Activated naive CD4-positive, alpha-beta T cell treated with anti-CD3 and anti-CD28 coated beads for 36 hours (primary cell): ENCODE results near the gene DSCAM. TPM values are rescaled to one million over a fixed set of nuclear protein-coding genes. Genes with fewer than 3 reads are reported as not detected.

Source experiments
- CTCF ChIA-PET: fragments of 350-600 bp; sonication (Branson Sonifier 250); formaldehyde crosslinking; loops from one replicate; lab custom pipeline; 2021; ENCODE audit warnings: antibody characterized with exemption; lab: Charles Lee
- DNase-seq: peaks from one replicate; pipeline ENCODE4 v3.0.0-alpha.2; 2020
- H3K27ac Mint-ChIP-seq: one replicate; pipeline ENCODE4 v1.8.0; 2021; ENCODE audit warnings: mild to moderate bottlenecking, mixed read lengths
- H3K27me3 Mint-ChIP-seq: one replicate; pipeline ENCODE4 v1.8.0; 2021; ENCODE audit warnings: low read depth, mixed read lengths
- H3K36me3 Mint-ChIP-seq: one replicate; pipeline ENCODE4 v1.8.0; 2021; ENCODE audit warnings: low read depth, mixed read lengths
- H3K4me1 Mint-ChIP-seq: one replicate; pipeline ENCODE4 v1.8.0; 2021; ENCODE audit warnings: low read depth, mixed read lengths
- H3K4me3 Mint-ChIP-seq: one replicate; pipeline ENCODE4 v1.8.0; 2021; ENCODE audit warnings: mild to moderate bottlenecking, moderate library complexity, mixed read lengths
- H3K9me3 Mint-ChIP-seq: one replicate; pipeline ENCODE4 v1.8.0; 2021; ENCODE audit warnings: mixed read lengths
- intact Hi-C: fragments of 100-400 bp; cut with micrococcal nuclease; formaldehyde crosslinking; loops from one replicate; pipeline ENCODE4 v1.15.1; 2023
- total RNA-seq, 2 experiments: library from RNA; stranded (reverse); gene quantifications; one replicate each; pipeline ENCODE4 v1.2.3, GENCODE V29; 2021

Gene DSCAM
- total RNA-seq, 2 experiments from 2014 or later: not detected

DNA sequence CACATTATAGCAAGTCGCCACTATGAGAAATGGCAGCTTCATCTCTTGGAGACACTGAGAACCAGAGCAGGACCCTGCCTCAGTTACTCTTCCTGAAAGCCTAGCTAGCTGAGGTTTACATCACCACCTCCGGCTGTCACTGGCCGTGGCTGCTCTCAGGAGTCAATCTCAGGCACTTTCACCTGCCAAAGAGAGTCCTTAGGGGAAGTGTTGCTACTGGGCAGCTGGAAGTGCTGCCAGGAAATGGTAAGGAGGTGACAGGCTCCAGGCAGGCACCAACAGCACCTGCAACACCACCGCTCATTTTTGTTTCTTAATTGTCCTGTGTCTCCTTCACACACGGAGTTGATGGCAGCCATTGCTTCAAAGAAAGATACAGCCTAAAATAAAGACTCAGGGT is 92.5 kb downstream of the DSCAM start:
- no peak overlapping the region for H3K27ac Mint-ChIP-seq
- intact Hi-C loops: no loop called here

DNA sequence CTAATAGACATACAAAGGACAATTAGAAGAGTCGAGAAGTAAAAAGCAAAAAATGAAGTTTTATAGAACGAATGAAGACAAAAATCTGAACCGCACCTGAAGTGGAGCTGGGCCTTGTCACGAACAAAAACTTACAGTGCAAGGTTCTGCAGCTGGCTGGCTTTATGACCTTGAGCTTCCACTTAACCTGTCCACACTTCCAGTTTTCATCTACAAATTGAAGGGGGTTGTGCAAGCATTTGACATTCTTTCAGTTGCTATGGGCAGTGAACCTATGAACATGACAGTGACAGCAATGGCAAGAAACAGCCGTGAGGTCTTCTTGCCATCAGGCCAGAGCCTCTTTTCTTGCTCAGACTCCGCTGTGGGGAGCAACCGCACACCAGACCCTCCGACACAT is 93.2 kb downstream of the DSCAM start:
- Mint-ChIP-seq H3K27ac (no peak overlapping the region), H3K4me1 (no peaks in the 10 kb centered on the region), H3K27me3 (no peaks in the 10 kb centered on the region), H3K9me3 (no peaks in the 10 kb centered on the region), H3K4me3 (no peak overlapping the region), H3K36me3 (no peaks in the 10 kb centered on the region)
- CTCF ChIA-PET: no interaction called here
- intact Hi-C loops: no loop called here
- no peak for DNase-seq

More for the DNA sequence above, 92.5 kb downstream of the DSCAM start:
- no peak for DNase-seq
- Mint-ChIP-seq H3K27me3 (peaks cover 2% of the 10 kb centered on the region), H3K4me1 (no peaks in the 10 kb centered on the region), H3K9me3 (no peaks in the 10 kb centered on the region), H3K4me3 (no peak overlapping the region), H3K36me3 (no peaks in the 10 kb centered on the region)
- CTCF ChIA-PET: no interaction called here

DNA sequence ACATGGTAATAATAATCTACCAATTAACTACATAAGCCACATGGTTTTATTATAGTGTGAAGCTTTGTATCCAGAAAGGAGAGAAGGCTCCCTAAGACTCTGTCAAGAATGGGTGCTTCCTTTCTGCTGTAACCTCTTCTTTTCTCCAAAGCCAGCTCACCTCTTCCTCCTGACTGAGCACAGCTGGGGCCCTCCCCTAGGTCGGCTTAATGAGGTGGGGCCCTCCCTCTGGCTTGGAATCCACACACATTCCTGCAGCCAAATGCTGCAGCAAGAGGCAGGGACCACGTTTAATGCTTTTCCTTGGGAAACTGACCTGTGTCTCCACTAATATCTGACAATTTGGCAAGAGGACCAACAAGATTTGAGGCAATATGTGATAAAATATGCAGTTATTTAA is 94.8 kb downstream of the DSCAM start:
- DNase-seq: no peak
- Mint-ChIP-seq H3K9me3 (no peaks in the 10 kb centered on the region), H3K4me3 (no peak overlapping the region), H3K27ac (no peak overlapping the region), H3K27me3 (no peaks in the 10 kb centered on the region), H3K36me3 (no peaks in the 10 kb centered on the region), H3K4me1 (no peaks in the 10 kb centered on the region)
- intact Hi-C loops: no loop called here
- CTCF ChIA-PET: no interaction called here

DNA sequence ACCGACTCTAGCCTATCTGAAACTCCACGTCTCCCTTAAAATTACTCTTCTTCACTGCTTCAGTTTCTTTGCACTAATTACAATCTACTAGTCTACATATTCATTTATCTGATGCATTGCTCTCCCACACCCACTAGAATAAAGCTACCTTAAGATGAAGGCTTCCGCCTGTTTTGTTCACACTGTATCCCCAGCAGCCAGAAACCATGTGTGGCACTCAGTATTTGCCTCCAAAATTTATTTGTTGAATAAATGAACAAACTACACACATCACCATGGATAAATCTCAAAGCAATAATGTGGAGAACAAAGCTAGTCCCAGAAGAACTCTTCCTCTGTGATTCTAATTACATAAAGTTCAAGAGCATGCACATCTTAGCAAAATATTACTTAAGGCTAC is 95.7 kb downstream of the DSCAM start:
- Mint-ChIP-seq H3K27me3 (peaks cover 2% of the 10 kb centered on the region), H3K9me3 (no peaks in the 10 kb centered on the region), H3K27ac (no peak overlapping the region), H3K36me3 (no peaks in the 10 kb centered on the region), H3K4me1 (no peaks in the 10 kb centered on the region), H3K4me3 (no peak overlapping the region)
- DNase-seq: no peak
- CTCF ChIA-PET: no interaction called here
- intact Hi-C loops: no loop called here

DNA sequence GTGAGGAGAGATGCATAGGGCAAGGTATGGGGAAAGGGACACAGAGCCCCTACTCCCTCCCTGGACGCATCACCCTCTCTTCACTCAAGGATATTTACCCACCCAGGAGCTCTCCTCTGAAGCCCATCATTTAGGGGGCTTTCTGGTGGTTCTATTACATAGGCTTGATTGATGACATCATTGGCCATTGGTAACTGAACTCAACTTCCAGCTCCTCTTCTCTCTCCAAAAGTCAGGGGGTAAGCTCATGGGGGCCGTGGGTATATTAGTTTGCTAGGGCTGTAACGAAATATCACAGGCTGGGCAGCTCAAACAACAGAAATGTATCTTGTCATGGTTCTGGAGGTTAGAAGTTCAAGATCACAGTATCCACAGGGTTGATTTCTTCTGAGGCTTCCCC is 110.8 kb downstream of the DSCAM start:
- Mint-ChIP-seq H3K4me3 (no peak overlapping the region), H3K9me3 (no peaks in the 10 kb centered on the region), H3K36me3 (no peaks in the 10 kb centered on the region), H3K27ac (no peak overlapping the region), H3K27me3 (peaks cover 1% of the 10 kb centered on the region), H3K4me1 (no peaks in the 10 kb centered on the region)
- no peak for DNase-seq
- intact Hi-C loops: no loop called here
- CTCF ChIA-PET: no interaction called here

DNA sequence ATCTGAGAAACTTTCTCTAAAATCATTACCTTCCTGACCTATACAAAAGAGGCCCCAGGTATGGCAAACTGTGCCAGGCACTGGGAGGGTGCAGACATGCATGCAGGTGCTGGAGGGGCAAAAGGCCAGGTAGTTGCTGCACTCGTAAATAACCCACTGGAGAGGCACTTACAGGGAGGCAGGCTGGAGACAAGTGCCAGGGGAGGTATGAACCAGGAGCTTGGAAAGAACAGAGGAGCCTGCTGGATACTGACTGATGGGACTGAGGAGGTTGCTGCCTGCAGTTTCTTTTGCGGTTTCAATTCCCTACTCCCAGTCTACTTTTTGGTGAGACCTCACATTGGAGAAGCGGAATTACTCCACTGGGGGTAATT is 113.9 kb downstream of the DSCAM start:
- no peak for DNase-seq
- Mint-ChIP-seq H3K36me3 (no peaks in the 10 kb centered on the region), H3K4me1 (no peaks in the 10 kb centered on the region), H3K4me3 (no peak overlapping the region), H3K27me3 (peaks cover 1% of the 10 kb centered on the region), H3K9me3 (no peaks in the 10 kb centered on the region), H3K27ac (no peak overlapping the region)
- intact Hi-C loops: no loop called here
- CTCF ChIA-PET: no interaction called here

DNA sequence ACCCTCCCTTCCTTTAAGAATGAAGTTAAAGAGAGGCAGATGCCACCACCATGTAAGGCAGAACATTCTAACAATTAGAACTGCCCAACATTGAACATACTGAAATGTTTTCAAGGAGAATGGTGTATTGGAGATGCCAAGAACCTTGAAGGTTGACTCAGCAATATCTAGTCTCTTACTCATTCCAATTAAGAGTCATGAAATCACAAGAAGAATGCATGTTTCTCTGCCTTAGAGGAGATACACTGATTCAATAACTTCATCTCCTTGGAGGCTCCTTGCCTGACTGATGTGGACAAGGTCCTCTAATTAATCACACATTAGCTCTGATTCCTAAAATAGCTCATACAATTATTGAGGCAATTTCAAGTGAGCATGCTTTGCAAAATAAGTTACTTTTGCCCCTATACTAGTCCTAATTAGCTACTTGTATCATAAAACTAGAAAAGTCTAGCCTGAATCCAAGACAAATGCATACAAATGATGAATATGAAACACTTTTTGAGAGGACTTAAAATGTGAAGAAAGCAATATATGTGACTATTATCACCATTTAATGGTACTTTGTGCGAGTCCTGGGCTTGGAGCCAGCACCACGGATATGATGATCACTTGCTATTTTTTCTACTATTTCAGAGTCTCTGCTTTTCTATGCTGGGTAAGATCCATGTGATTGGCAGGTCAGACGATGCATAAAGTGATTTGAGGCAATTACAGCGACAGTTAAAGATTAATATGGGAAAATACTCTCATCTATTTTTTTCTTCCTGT is 114.5 kb downstream of the DSCAM start:
- intact Hi-C loops: no loop called here
- no peak overlapping the region for H3K27ac Mint-ChIP-seq
- CTCF ChIA-PET: no interaction called here
- DNase-seq: no peak
- no peaks in the 10 kb centered on the region for H3K36me3 Mint-ChIP-seq
- peaks cover 1% of the 10 kb centered on the region for H3K27me3 Mint-ChIP-seq
- H3K4me3 Mint-ChIP-seq: no peak overlapping the region
- no peaks in the 10 kb centered on the region for H3K4me1 Mint-ChIP-seq
- H3K9me3 Mint-ChIP-seq: no peaks in the 10 kb centered on the region

DNA sequence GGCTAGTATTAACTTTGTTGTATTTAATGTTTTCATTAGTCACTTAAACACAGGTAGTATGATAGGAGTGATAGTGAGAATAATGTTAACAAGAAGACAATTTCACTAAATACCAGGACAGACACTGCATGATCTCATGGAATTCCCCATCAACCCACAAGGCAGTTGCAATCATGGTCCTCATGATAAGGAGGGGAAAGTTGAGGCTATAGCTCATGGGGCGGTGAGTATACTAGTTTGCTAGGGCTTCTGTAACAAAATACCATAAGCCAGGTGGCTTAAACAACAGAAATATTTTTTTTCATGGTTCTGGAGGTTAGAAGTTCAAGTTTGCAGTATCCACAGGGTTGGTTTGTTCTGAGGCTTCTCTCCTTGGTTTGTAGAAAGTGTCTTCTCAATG is 115.8 kb downstream of the DSCAM start:
- no peak overlapping the region for H3K27ac Mint-ChIP-seq
- H3K4me1 Mint-ChIP-seq: no peaks in the 10 kb centered on the region
- no peaks in the 10 kb centered on the region for H3K9me3 Mint-ChIP-seq
- intact Hi-C loops: no loop called here
- H3K4me3 Mint-ChIP-seq: no peak overlapping the region
- no peak for DNase-seq
- no peaks in the 10 kb centered on the region for H3K36me3 Mint-ChIP-seq
- peaks cover 1% of the 10 kb centered on the region for H3K27me3 Mint-ChIP-seq
- CTCF ChIA-PET: no interaction called here

DNA sequence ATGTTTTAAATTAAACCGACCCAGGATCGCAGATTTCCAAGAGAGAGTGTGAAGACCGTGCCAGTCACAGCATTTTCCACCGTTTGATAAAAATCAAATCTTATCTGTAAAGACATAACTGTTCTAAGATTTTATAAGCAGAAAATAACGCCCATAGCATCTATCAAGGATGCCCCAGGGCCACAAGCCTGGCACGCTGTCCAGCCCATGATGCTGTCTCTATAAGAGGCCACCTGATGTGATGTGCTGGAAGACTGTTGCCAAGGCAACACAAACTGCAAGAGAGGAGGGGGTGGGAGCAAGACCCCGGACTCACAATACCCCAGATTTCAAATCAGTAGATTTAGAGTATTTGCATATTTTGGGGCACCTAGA is 116.5 kb downstream of the DSCAM start:
- intact Hi-C loops: no loop called here
- CTCF ChIA-PET: no interaction called here
- H3K9me3 Mint-ChIP-seq: no peaks in the 10 kb centered on the region
- H3K4me3 Mint-ChIP-seq: no peak overlapping the region
- H3K27me3 Mint-ChIP-seq: peaks cover 1% of the 10 kb centered on the region
- no peaks in the 10 kb centered on the region for H3K4me1 Mint-ChIP-seq
- DNase-seq: no peak
- no peak overlapping the region for H3K27ac Mint-ChIP-seq
- no peaks in the 10 kb centered on the region for H3K36me3 Mint-ChIP-seq

DNA sequence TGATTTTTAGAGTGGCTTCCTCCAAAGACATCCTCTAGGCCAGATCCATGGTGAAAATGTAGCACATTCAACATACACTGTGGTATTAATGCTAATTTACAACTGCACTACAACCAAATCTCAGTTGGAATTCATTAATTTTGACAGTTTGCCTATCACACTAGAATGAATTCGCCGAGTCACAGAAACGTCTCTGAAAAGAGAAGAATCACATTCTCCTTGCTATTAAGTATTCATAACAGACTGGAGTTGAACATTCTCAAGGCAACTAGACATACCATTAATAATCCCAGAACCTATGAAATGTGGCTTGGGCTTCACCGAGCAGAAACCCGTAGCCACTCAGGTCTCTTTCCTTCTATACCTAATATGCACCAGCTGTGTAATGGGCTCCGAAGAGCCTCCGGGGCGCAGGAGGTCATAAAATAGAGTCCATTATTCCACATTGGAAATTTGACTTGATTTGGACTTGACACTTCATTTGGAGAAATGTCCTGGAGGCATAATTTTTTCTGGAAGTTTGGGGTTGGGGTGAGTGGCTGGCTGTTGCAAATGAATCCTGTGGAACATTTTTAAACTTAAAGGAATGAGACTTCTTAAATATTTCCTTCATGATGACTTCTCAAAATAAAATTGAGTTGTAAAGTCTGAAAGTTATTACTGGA is 117.1 kb downstream of the DSCAM start:
- Mint-ChIP-seq H3K27ac (no peak overlapping the region), H3K36me3 (no peaks in the 10 kb centered on the region), H3K27me3 (peaks cover 1% of the 10 kb centered on the region), H3K9me3 (no peaks in the 10 kb centered on the region), H3K4me3 (no peak overlapping the region), H3K4me1 (no peaks in the 10 kb centered on the region)
- no peak for DNase-seq
- CTCF ChIA-PET: interaction anchor here (0.6 to 1.5 kb wide), 2 partner anchors 15 to 68 kb away, joined by 3 read pairs; no protein-coding TSS in a partner anchor
- intact Hi-C loops: no loop called here

DNA sequence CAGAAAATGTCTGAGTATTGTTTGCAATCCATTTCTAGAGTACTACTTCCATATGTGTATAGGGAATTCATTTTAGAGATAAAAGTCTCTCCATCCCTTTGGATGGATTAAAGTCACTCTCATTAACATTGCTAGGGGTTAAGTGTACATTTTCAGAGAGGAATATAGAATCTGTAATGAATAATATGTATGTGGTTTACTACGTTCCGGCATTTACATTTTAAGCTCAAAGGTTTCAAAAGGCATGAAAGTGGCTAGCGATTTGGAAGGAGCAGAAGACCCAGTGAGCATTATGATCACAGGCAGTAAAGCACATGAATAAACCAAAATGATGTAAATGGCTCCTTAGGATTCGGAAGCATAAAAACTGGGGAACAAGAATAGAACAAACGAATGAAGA is 123.0 kb downstream of the DSCAM start:
- H3K4me1 Mint-ChIP-seq: no peaks in the 10 kb centered on the region
- intact Hi-C loops: no loop called here

DNA sequence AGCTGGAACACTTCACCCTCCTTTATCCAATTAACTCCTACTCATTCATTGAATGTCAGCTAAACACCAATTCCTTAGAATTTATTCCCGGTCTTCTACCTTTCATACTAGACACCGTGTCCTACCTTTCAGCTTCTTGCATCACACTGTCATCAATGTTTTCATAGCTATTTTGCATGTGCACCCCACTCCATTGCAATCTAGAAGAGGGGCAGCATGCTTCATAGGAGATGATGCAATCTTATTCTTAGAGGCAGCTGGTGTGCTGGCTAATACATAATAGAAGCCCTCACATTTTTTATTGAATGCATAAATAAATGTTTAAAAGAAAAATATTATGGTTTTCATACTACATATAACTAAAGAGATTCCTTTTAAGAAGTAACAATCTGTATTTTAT is 123.6 kb downstream of the DSCAM start:
- Mint-ChIP-seq H3K27me3 (no peaks in the 10 kb centered on the region), H3K4me1 (no peaks in the 10 kb centered on the region), H3K36me3 (no peaks in the 10 kb centered on the region), H3K9me3 (peaks cover 11% of the 10 kb centered on the region), H3K27ac (no peak overlapping the region), H3K4me3 (no peak overlapping the region)
- DNase-seq: no peak
- CTCF ChIA-PET: no interaction called here
- intact Hi-C loops: no loop called here

More for the DNA sequence above, 123.0 kb downstream of the DSCAM start:
- no peaks in the 10 kb centered on the region for H3K27me3 Mint-ChIP-seq
- H3K36me3 Mint-ChIP-seq: no peaks in the 10 kb centered on the region
- H3K9me3 Mint-ChIP-seq: peaks cover 11% of the 10 kb centered on the region
- CTCF ChIA-PET: no interaction called here
- H3K27ac Mint-ChIP-seq: no peak overlapping the region
- no peak overlapping the region for H3K4me3 Mint-ChIP-seq
- DNase-seq: no peak

DNA sequence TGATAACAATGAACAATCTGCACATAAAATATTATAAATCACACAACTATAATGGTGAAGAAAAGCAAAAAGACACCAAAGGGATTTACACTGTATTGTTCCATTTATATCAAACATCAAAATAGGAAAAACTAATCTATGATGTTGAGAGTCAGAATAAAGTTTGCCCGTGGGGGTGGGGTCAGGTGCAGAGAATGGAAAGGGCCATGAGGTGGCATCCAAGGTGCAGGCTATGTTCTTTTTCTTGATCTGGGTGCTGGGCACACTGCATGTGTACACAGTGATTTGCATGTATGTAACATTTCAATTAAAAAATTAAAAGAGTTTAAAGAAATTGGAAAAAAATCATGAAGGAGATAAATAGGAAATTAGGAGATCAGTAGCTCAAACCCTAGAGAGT is 127.3 kb downstream of the DSCAM start:
- peaks cover 11% of the 10 kb centered on the region for H3K9me3 Mint-ChIP-seq
- H3K4me3 Mint-ChIP-seq: no peak overlapping the region
- no peaks in the 10 kb centered on the region for H3K4me1 Mint-ChIP-seq
- no peak for DNase-seq
- H3K36me3 Mint-ChIP-seq: no peaks in the 10 kb centered on the region
- CTCF ChIA-PET: no interaction called here
- intact Hi-C loops: no loop called here
- no peak overlapping the region for H3K27ac Mint-ChIP-seq
- no peaks in the 10 kb centered on the region for H3K27me3 Mint-ChIP-seq
